Progenitor cell of endocrine pancreas (in vitro differentiated cells): ENCODE measurements around the gene NSF. TPM values are rescaled to one million over a fixed set of nuclear protein-coding genes. Genes with fewer than 3 reads are reported as not detected.
"Not testable (repeated sequence)": the region's sequence is repeated elsewhere in the genome, so short reads cannot be mapped to it uniquely, and the experiment has no call there.

Source experiments
- DNase-seq: peaks from one replicate; pipeline ENCODE4 v3.0.0; 2021; ENCODE audit warnings: low spot score; ENCODE audit not compliant: unreplicated experiment
- H3K27ac Mint-ChIP-seq: 2 replicates; pipeline ENCODE4 v1.8.0; 2021; ENCODE audit warnings: mild to moderate bottlenecking, moderate library complexity, mixed read lengths
- H3K27me3 Mint-ChIP-seq: 2 replicates; pipeline ENCODE4 v1.8.0; 2021; ENCODE audit warnings: mixed read lengths
- H3K36me3 Mint-ChIP-seq: 2 replicates; pipeline ENCODE4 v1.8.0; 2022; ENCODE audit warnings: mixed read lengths; ENCODE audit not compliant: insufficient read depth
- H3K4me1 Mint-ChIP-seq: 2 replicates; pipeline ENCODE4 v1.8.0; 2021; ENCODE audit warnings: low read depth, mixed read lengths
- H3K4me3 Mint-ChIP-seq: 2 replicates; pipeline ENCODE4 v1.8.0; 2021; ENCODE audit warnings: low read depth, mild to moderate bottlenecking, moderate library complexity, mixed read lengths
- H3K9me3 Mint-ChIP-seq: 2 replicates; pipeline ENCODE4 v1.8.0; 2021; ENCODE audit warnings: low read depth, mixed read lengths
- total RNA-seq: library from RNA; stranded (reverse); gene quantifications from 2 replicates; pipeline ENCODE4 v1.2.1, GENCODE V29; 2021

NSF gene
- total RNA-seq, 1 donor from 2014 or later, result 31.3 TPM

GRCh38 chr17:46600767-46601166 is 10.3 kb downstream of the NSF start:
- H3K4me3 Mint-ChIP-seq, H3K27me3 Mint-ChIP-seq, H3K27ac Mint-ChIP-seq, H3K9me3 Mint-ChIP-seq, DNase-seq, H3K4me1 Mint-ChIP-seq, H3K36me3 Mint-ChIP-seq: not testable (repeated sequence)

GRCh38 chr17:46603125-46603524 is 12.7 kb downstream of the NSF start:
- not testable (repeated sequence) for DNase-seq, H3K27me3 Mint-ChIP-seq, H3K4me3 Mint-ChIP-seq, H3K36me3 Mint-ChIP-seq, H3K4me1 Mint-ChIP-seq, H3K27ac Mint-ChIP-seq, H3K9me3 Mint-ChIP-seq

- not testable (repeated sequence) for DNase-seq, H3K4me3 Mint-ChIP-seq, H3K27ac Mint-ChIP-seq, H3K36me3 Mint-ChIP-seq, H3K4me1 Mint-ChIP-seq, H3K9me3 Mint-ChIP-seq, H3K27me3 Mint-ChIP-seq
These were observed 20.8 kb downstream of the NSF start for GRCh38 chr17:46611304-46611703.

- H3K4me3 Mint-ChIP-seq, DNase-seq, H3K27me3 Mint-ChIP-seq, H3K9me3 Mint-ChIP-seq, H3K27ac Mint-ChIP-seq, H3K4me1 Mint-ChIP-seq, H3K36me3 Mint-ChIP-seq: not testable (repeated sequence)
These were observed 23.4 kb downstream of the NSF start for GRCh38 chr17:46613876-46614275.

GRCh38 chr17:46617121-46617520 is 26.7 kb downstream of the NSF start:
- H3K36me3 Mint-ChIP-seq, H3K4me1 Mint-ChIP-seq, H3K27ac Mint-ChIP-seq, H3K27me3 Mint-ChIP-seq, H3K4me3 Mint-ChIP-seq, DNase-seq, H3K9me3 Mint-ChIP-seq: not testable (repeated sequence)

- DNase-seq, H3K36me3 Mint-ChIP-seq, H3K9me3 Mint-ChIP-seq, H3K27ac Mint-ChIP-seq, H3K27me3 Mint-ChIP-seq, H3K4me1 Mint-ChIP-seq, H3K4me3 Mint-ChIP-seq: not testable (repeated sequence)
These were observed 28.5 kb downstream of the NSF start for GRCh38 chr17:46618975-46619374.

- not testable (repeated sequence) for H3K4me1 Mint-ChIP-seq, H3K27me3 Mint-ChIP-seq, H3K36me3 Mint-ChIP-seq, H3K4me3 Mint-ChIP-seq, H3K9me3 Mint-ChIP-seq, DNase-seq, H3K27ac Mint-ChIP-seq
These were observed 33.3 kb downstream of the NSF start for GRCh38 chr17:46623790-46624189.

- not testable (repeated sequence) for DNase-seq, H3K27me3 Mint-ChIP-seq, H3K36me3 Mint-ChIP-seq, H3K4me1 Mint-ChIP-seq, H3K4me3 Mint-ChIP-seq, H3K27ac Mint-ChIP-seq, H3K9me3 Mint-ChIP-seq
These were observed 34.3 kb downstream of the NSF start for GRCh38 chr17:46624726-46625125.

- H3K9me3 Mint-ChIP-seq, H3K27ac Mint-ChIP-seq, H3K27me3 Mint-ChIP-seq, H3K4me3 Mint-ChIP-seq, H3K36me3 Mint-ChIP-seq, H3K4me1 Mint-ChIP-seq, DNase-seq: not testable (repeated sequence)
These were observed 37.0 kb downstream of the NSF start for GRCh38 chr17:46627452-46627851.

- H3K27ac Mint-ChIP-seq, H3K9me3 Mint-ChIP-seq, H3K27me3 Mint-ChIP-seq, DNase-seq, H3K36me3 Mint-ChIP-seq, H3K4me3 Mint-ChIP-seq, H3K4me1 Mint-ChIP-seq: not testable (repeated sequence)
These were observed 38.4 kb downstream of the NSF start for GRCh38 chr17:46628753-46629436.

- H3K4me1 Mint-ChIP-seq, H3K9me3 Mint-ChIP-seq, H3K27me3 Mint-ChIP-seq, H3K4me3 Mint-ChIP-seq, DNase-seq, H3K27ac Mint-ChIP-seq, H3K36me3 Mint-ChIP-seq: not testable (repeated sequence)
These were observed 41.7 kb downstream of the NSF start for GRCh38 chr17:46632146-46632545.

- not testable (repeated sequence) for DNase-seq, H3K27me3 Mint-ChIP-seq, H3K4me3 Mint-ChIP-seq, H3K36me3 Mint-ChIP-seq, H3K9me3 Mint-ChIP-seq, H3K27ac Mint-ChIP-seq, H3K4me1 Mint-ChIP-seq
These were observed 44.4 kb downstream of the NSF start for GRCh38 chr17:46634844-46635243.
